HG03025 (cell line): ENCODE measurements around the gene ARHGAP44.
"Not testable (repeated sequence)": the region's sequence is repeated elsewhere in the genome, so short reads cannot be mapped to it uniquely, and the experiment has no call there.

Experiments used
- ATAC-seq: cut with Tn5 transposase; IDR thresholded peaks from one replicate; pipeline ENCODE4 v1.9.1; 2021; ENCODE audit warnings: mild to moderate bottlenecking, moderate library complexity; ENCODE audit not compliant: unreplicated experiment, low FRiP score

Gene ARHGAP44

GRCh38 chr17:12815642-12816141, 26.4 kb downstream of the ARHGAP44 start:
- peak; percentile 96 for ATAC-seq

DNA sequence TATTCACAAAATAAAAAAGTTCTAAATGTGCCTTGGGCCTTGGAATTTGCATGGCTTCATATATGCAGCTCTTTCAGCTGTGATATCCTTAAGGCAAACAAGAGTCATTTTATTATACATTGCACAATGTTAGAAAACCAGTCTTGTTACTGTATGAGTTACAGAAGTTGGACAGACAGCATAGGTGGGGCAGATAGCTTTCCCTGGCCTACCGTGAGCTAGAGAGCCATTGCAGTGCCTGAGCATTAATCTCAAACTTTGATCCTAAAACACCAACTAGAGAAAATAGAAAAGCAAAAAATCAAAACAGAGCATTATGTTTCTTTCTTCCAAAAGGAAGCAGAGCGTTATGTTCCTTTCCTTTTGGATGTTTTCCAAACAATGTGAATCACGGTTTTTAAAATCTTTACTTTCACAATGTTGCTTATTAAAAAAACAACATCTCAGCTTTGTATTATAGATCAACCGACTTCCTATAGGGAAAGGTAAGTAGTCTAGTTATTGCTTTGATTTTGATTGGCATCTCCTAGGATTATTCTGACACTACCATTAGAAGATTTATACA, 32.2 kb downstream of the ARHGAP44 start:
- ATAC-seq = no peak

DNA sequence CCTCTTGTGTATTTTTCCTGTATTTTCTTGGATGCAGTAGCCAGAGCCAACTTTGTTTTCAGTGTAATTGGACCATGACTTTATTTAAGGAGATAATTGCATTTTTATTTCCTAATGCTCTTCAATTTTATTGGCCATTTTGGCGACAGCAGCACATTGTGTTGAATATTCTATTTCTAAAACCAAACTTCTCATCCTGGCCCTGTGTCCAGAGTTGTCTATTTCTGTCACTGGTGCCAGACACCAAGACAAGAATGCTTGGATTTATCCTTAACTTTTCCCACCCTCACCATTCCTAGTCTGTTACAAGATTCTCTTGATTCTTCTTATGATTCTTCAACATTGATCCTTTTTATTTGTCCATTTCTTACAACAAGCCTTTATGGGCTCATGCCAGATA, 37.1 kb downstream of the ARHGAP44 start:
- ATAC-seq = no peak

DNA sequence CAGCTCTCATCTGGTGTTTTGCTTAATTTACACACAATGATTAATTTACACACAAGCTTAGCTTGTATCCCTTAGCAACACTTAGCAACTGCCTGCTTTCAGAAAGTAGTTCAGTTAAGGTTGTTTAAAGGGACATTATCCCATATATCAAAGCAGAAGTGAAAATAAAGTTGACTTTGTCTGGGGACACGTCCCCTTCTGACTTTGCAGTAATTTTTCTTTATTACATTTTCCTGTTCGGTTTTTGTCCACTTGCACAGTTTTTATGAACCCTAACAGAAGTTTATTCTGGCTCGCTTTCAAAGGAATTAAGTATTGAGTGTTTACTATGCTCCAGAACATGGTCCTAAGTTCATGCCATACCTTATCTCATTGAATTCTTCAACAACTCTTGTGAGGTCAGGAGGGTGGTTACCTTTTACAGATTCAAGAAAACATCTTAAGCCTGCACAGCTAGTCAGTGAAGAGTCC, 41.5 kb downstream of the ARHGAP44 start:
- ATAC-seq = no peak

- no peak for ATAC-seq
These were observed 42.5 kb downstream of the ARHGAP44 start for GRCh38 chr17:12831839-12832238.

DNA sequence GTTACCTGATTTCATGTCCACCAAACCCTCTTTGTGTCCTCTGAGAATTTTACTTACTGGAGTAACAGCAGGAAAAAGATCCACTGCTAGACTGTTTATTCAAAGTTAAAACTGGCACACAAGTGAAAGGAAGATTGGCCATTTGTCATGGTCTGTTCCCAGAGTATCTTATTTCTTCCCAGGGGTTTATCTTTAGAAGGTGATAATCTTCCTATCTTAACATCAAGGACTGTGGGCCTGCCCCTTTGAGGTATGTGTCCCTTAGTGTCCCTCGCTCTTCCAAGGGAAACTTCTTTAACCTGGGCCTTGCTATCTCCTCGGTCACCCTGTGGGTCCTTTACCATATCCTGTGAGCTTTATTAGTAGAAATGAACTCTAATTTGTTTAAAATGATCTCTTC, 49.7 kb downstream of the ARHGAP44 start:
- ATAC-seq = no peak

- no peak for ATAC-seq
These were observed 53.6 kb downstream of the ARHGAP44 start for GRCh38 chr17:12842936-12843335.

- no peak for ATAC-seq
These were observed 61.7 kb downstream of the ARHGAP44 start for GRCh38 chr17:12850996-12851395.

DNA sequence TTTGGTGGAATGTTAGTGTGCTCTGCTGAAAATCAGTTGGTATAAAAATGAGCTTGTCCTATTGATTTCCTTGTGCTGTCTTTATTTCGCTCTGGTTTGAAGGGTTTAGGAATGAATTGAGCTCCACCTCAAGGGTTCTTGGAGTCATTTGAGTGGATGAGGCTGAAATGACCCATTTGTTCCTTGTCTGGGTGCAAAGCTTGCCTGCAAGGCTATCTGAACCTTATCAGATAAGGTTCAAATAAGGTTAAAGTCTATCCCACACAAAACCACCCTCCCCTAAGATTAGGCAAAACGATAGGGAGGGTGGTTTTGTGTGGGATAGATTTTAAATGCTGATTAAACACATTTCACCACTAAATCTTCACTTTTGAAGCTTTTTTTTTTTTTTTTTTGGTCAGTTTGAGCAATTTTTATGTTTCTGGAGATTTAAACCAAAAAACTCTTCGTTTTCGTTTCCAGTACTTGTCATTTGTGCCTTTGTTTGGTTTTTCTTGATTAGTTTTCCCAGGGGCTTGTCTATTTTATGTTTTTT, 62.7 kb downstream of the ARHGAP44 start:
- ATAC-seq = no peak

- no peak for ATAC-seq
These were observed 64.6 kb downstream of the ARHGAP44 start for GRCh38 chr17:12853921-12854320.

GRCh38 chr17:12856416-12856815, 67.1 kb downstream of the ARHGAP44 start:
- no peak for ATAC-seq

DNA sequence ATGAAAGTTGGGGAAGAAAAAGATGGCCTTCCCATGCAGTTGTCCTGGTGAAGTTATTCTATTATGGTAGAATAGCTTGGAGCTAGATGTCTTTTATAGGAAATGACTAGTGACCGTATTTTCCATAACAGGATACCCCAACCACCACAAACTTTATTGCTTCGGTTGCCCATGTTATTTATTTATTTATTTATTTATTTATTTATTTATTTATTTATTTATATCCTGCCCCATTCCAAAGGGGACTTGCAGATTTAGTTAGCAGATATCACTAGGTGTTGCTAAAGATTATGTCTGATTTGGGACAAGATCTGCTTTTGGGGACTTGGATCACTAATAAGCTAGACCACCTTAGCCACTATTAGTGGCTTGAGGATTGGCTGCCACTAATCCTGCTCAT, 68.3 kb downstream of the ARHGAP44 start:
- ATAC-seq = no peak

- ATAC-seq = peak; percentile 67
These were observed 70.2 kb downstream of the ARHGAP44 start for GRCh38 chr17:12859520-12859919.

DNA sequence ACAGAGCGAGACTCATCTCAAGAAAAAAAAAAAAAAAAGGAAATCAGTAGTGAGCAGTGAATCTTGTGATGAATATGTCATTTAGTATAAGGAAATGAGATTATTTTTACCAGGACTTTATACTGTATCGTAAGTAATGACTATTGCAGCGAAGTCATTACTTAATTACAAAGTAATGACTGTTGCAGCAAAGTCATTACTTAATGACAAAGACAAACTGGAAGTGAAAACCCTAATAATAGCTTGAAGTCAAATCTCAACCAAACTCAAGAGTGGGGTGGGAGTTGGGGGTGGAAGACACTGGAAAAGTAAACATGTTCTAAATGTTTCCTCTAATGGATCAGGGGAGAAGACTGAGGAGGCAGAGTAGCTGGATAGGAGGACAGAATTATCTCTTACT, 76.5 kb downstream of the ARHGAP44 start:
- no peak for ATAC-seq

GRCh38 chr17:12866244-12866643, 76.9 kb downstream of the ARHGAP44 start:
- ATAC-seq = no peak

DNA sequence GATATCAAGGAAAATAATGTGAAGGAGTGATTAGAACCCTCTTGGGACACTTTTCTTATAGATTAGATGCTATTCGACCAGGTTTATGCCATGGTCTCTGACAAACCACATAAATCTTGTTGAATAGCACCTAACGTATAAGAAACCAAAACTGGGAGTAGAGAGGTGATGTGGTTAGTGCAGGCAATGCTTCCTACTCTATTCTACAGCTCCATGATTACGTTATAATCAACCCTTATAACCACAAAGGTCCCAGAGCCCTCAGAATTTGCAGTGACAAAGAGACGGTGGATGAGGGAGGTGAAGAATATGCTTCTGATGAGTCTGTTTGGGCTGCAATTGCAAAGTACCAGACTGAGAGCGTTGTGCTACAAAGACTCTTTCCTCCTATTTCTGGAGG, 78.4 kb downstream of the ARHGAP44 start:
- no peak for ATAC-seq

DNA sequence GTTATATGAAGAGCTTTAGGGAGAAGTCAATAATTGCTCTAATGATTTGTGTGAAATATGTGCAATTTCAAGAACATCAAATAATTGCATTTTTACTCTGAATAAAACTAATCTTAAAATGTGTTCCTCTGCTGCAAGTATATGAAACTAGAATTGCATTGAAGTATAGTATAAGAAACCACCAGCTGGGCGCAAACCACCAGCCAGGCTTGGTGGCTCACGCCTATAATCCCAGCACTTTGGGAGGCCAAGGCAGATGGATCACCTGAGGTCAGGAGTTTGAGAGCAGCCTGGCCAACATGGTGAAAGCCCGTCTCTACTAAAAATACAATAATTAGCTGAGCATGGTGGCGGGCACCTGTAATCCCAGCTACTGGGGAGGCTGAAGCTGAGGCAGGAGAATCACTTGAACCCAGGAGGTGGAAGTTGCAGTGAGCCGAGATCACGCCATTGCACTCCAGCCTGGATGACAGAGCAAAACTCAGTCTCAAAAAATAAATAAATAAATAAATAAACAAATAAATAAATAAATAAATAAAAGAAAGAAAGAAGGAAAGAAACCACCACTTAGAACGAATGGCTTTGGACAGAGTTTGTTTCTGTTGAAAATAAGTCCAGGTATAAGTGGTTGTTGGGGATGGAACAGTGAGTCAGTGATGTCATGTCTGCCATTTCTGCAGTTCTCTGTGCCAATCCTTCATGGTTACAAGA, 84.3 kb downstream of the ARHGAP44 start:
- ATAC-seq = not testable (repeated sequence)

- peak; percentile 69 for ATAC-seq
These were observed 88.8 kb downstream of the ARHGAP44 start for GRCh38 chr17:12877953-12878669.

DNA sequence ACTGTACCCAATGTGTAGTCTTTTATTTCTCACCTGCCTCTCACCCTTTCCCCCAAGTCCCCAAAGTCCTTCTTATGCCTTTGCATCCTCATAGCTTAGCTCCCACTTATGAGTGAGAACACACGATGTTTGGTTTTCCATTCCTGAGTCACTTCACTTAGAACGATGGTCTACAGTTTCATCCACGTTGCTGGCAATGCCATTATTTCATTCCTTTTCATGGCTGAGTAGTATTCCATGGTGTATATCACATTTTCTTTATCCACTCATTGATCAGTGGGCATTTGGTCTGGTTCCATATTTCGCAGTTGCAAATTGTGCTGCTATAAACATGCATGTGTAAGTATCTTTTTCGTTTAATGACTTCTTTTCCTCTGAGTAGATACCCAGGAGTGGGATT, 89.8 kb downstream of the ARHGAP44 start:
- not testable (repeated sequence) for ATAC-seq

- ATAC-seq = no peak
These were observed 94.2 kb downstream of the ARHGAP44 start for GRCh38 chr17:12883472-12883871.

GRCh38 chr17:12887088-12887487, 97.8 kb downstream of the ARHGAP44 start:
- ATAC-seq = no peak
